Omental fat pad (tissue), 4 donors: ENCODE data around the gene ENTREP1. TPM values are rescaled to one million over a fixed set of nuclear protein-coding genes. Genes with fewer than 3 reads are reported as not detected.
A peak's percentile ranks its signal among the peaks of the same experiment; 100 is the strongest.
"Not testable (repeated sequence)": the region's sequence is repeated elsewhere in the genome, so short reads cannot be mapped to it uniquely, and the experiment has no call there.

Experiments used
- ATAC-seq: fragments of 150-250 bp; one replicate; pipeline ENCODE4 v1.9.1; 2016; ENCODE audit warnings: mild to moderate bottlenecking, moderate library complexity; ENCODE audit not compliant: low FRiP score
- DNase-seq: peaks from one replicate; pipeline ENCODE4 v3.0.0-alpha.2; 2019; ENCODE audit warnings: low spot score
- total RNA-seq, 4 donors: library from RNA; depleted of rRNA; stranded (reverse); fragments of >200 nt; gene quantifications; one replicate each; pipeline ENCODE4 v1.1.0, GENCODE V29; 2016
- TF ChIP-seq, protein P1 (sequence below), 3 donors: fragments of 450-650 bp; IDR thresholded peaks; one replicate each; pipeline ENCODE4 v1.5.1; 2016 to 2017; ENCODE audit warnings: antibody characterized with exemption in 3 of 3, mild to moderate bottlenecking in 3 of 3, moderate library complexity in 2 of 3

The ENTREP1 gene
- total RNA-seq, 4 donors from 2014 or later: 1.9 to 8.0 (median 2.6) TPM

DNA sequence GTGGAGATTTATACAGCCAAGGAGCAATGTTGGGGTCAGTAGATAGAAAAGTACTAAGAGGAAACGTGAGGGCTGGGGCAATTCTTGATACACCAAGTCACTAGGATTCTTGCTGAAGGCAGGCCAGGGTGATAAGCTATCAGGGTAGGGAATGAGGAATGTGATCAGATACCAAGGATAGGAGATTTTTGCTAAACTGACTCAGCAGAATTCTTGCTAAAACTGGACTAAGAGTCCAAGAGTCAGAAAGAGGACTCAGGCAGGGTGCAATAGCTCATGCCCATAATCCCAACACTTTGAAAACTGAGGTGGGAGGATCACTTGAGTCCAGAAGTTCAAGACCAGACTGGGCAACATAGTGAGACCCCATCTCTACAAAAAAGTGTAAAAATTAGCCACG, 71.7 kb downstream of the ENTREP1 start:
- TF ChIP-seq, protein P1, sequence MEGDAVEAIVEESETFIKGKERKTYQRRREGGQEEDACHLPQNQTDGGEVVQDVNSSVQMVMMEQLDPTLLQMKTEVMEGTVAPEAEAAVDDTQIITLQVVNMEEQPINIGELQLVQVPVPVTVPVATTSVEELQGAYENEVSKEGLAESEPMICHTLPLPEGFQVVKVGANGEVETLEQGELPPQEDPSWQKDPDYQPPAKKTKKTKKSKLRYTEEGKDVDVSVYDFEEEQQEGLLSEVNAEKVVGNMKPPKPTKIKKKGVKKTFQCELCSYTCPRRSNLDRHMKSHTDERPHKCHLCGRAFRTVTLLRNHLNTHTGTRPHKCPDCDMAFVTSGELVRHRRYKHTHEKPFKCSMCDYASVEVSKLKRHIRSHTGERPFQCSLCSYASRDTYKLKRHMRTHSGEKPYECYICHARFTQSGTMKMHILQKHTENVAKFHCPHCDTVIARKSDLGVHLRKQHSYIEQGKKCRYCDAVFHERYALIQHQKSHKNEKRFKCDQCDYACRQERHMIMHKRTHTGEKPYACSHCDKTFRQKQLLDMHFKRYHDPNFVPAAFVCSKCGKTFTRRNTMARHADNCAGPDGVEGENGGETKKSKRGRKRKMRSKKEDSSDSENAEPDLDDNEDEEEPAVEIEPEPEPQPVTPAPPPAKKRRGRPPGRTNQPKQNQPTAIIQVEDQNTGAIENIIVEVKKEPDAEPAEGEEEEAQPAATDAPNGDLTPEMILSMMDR (IDR thresholded peaks at IDR 0.05): no peak
- DNase-seq: no peak
- no peak for ATAC-seq

GRCh38 chr9:69397384-69398214, 72.6 kb downstream of the ENTREP1 start:
- DNase-seq (no peak), ATAC-seq (peak; percentile 42)

GRCh38 chr9:69400470-69400869, 75.5 kb downstream of the ENTREP1 start:
- no peak for DNase-seq

More at GRCh38 chr9:69397384-69398214, 72.6 kb downstream of the ENTREP1 start:
- TF ChIP-seq, protein P1 (IDR thresholded peaks at IDR 0.05): no peak

DNA sequence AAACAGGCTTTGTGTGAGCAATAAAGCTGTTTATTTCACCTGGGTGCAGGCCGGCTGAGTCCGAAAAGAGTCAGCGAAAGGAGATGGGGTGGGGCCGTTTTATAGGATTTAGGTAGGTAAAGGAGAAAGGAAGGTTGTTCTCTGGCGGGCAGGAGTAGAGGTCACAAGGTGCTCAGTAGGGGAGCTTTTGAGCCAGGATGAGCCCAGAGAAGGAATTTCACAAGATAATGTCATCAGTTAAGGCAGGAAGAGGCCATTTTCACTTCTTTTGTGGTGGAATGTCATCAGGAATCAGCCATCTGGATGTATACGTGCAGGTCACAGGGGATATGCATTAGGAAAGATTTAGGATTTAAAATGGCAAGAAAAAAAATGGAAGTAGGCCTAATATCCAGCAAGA, 84.9 kb downstream of the ENTREP1 start:
- ATAC-seq, DNase-seq: not testable (repeated sequence)

More at GRCh38 chr9:69400470-69400869, 75.5 kb downstream of the ENTREP1 start:
- no peak for ATAC-seq
- TF ChIP-seq, protein P1 (IDR thresholded peaks at IDR 0.05): no peak

GRCh38 chr9:69411246-69411645, 86.2 kb downstream of the ENTREP1 start:
- no peak for DNase-seq
- no peak for ATAC-seq

DNA sequence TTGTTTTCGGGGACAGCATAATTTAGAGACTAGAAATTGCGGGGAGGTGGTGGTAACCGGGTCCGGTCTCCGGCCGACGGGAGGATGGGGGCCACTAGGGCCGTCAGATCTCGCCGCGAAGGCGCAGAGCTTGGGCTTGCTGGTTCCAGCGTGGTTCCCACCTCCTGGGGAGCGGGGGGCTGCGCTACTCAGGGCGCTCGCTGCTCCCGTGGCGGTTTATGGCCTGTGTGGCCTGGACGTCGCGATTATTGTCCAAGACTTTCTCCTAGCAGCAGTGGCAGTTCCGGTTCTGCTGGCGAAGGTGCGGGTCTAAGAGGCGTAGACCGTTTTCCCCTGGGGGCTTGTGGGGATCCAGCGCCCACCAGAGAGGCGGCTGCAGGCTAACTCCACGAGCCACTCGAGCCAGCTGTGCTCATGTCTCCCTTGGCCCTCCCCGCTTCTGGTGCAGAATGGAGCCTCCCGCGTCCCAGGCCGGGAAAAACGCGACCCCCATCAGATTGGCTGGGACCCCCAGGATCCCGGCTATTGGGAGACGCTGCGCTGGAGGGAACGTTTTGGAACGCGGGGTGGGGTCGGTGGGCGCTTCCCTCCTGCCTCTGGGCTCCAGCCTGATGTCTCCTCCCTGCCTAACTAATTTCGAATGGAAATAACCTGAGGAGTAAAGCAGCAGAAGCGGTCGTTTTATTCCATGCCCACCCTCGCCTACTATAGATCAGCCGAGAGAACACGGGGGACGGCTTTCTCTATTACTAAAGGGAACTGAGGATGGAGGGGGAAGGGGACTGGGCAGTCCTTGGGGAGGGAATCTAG, 87.1 kb downstream of the ENTREP1 start:
- TF ChIP-seq, protein P1 (IDR thresholded peaks at IDR 0.05): no peak
- no peak for ATAC-seq

More at GRCh38 chr9:69411246-69411645, 86.2 kb downstream of the ENTREP1 start:
- TF ChIP-seq, protein P1 (IDR thresholded peaks at IDR 0.05): no peak

GRCh38 chr9:69412741-69413150, 87.7 kb downstream of the ENTREP1 start:
- ATAC-seq: peak; percentile 44
- TF ChIP-seq, protein P1 (IDR thresholded peaks at IDR 0.05): no peak
- DNase-seq: no peak

More for the DNA sequence above, 87.1 kb downstream of the ENTREP1 start:
- DNase-seq: no peak
